HG03097 (cell line): ENCODE measurements around the gene ADAMTS2.

Source experiments
- ATAC-seq: cut with Tn5 transposase; IDR thresholded peaks from one replicate; pipeline ENCODE4 v1.9.1; 2021; ENCODE audit not compliant: unreplicated experiment, low FRiP score

ADAMTS2 gene

DNA sequence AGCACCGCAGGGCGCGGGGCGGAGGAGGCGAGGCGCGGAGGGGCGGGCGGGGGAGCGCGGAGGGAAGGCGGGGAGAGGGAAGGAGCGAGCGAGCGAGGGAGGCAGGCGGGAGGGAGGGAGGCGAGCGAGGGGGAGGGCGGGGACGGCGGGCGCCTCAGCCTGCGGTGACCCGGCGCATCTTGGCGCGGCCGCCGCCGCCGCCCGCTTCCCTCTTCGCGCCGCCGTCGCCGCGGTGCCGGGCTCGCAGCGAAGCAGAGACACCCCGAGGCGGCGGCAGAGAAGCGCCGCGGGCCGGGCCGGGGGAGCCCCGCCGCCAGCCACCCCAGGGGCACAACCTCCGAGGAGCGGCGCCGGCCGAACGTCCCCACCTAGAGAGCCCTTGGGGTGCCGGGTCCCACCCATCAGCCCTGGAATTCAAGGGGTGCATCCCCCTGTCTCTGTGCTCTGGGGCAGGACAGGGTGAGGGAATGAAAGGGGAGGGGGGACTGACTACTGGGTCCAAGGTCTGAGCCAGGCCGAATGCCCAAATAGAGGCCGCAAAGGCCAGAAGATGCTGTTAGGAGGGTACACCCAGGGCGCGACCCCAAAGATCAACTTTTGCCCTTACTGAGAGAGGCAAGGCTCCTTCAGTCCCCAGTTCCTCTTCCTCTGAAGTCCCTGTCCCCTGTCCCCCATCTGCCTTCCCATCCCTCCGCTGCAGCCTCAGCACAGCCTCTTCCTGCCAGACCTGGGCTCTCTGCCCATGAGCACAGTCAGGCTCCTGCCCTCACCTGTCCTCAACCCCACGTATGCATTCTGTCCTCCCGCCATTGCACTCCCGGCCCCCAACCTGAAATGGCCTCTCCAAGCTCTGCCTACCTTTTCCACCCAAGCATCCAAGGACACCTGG is at the start of gene ADAMTS2:
Gene ADAMTS2 (minus strand): TSS at position 29 of the 889 bp plus-strand sequence. CDS start 133 bp downstream, outside the sequence.
- ATAC-seq, result no peak

DNA sequence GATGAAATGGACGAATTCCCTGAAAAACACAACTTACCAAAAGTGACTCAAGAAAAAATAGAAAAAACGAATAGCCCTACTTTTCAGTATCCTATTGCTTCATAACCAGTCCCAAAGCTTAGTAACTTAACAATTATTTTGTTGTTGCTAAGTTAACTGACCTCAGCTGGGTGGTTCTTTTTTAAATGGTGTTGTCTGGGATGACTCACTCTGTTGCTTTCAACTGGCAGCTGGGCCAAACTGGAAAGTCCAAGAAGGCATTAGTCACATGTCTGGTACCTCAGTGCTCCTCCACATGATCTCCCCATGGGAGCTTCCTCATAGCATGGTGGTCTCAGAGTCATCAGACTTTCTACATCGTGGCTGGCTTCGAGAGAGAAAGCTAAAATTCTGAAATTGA is 47.8 kb upstream of the ADAMTS2 start:
- ATAC-seq, result no peak

DNA sequence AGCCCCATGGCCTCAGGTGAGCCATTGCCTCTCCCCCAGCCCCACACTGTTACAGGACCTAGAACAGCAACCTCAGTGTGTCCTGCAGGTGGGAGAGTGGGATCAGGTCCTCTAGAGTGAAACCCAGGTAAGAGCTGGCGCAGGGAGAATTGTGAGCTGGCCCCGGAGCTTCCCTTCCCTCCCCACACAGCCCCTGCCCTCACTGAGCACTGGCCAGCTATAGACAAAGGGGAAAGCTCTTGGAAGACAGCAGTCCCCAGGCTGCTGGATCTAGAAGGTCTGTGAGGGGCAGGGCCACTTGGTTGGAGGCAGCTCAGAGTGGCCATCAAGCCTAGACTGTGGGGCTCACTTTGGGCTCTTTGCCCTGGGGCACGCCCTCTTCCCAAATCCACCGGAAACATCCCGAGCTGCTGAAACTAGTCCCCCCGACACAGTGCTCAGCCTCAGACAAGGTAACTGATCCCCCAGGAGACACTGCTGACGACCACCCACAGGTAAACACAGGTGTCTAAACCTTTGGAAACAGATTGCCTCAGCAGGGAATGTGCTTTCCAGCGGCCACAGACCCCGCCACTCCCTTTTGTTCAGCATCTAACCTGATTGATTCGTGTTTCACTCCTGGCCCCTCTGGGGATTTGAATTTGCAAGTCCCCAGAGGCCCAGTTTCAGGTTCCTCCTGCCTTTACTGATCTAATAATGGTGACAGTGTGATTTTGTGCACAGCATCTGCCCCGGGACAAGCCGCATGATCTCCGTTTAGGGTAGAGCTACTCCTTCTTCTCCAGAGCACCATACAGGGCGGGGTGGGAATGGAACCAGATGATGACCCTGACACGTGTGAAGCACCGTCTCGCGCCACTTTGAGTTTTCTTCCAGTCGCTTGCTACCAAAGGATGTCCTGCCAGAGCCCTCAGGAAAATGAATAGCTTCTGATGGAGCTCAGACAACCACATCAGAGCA is 42.2 kb upstream of the ADAMTS2 start:
- ATAC-seq, result no peak

DNA sequence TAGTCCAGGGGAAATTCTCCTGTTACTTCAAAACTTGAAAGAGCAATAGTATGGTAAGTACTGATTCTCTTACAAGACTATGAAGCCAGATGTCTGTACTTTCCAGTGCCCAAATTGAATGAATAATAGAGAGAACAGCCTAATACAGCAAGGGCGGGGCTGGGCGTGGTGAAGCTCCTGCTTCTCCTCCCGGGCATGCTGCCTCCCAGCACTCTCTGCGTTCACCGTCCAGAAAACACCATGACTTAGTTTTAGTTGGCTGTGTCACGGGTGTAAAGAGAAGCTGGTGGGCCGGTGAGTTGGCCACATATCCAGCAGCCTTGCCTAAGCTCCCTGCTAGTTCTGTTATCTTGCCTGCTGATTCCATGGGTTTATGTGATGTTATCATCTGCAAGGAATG is 40.7 kb upstream of the ADAMTS2 start:
- ATAC-seq, result no peak

DNA sequence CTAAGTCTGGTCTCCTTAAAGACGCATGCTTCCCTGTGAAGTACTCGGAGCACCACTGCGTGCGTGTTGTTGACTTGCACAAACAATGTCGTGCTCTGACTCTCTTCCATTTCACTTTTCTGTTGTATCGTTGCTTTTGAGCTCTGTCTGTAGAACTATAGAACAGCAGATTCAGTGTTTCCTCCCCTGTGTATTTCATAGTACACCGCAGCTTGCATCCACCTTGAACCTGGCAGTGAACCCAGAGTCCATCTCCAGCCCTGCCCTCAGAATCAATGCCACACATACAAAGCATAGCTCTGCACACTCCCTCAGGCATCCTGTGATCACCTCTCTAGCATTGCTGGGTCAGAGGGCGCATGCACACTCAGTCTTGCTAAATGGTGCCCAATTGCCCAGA is 37.2 kb upstream of the ADAMTS2 start:
- no peak for ATAC-seq

DNA sequence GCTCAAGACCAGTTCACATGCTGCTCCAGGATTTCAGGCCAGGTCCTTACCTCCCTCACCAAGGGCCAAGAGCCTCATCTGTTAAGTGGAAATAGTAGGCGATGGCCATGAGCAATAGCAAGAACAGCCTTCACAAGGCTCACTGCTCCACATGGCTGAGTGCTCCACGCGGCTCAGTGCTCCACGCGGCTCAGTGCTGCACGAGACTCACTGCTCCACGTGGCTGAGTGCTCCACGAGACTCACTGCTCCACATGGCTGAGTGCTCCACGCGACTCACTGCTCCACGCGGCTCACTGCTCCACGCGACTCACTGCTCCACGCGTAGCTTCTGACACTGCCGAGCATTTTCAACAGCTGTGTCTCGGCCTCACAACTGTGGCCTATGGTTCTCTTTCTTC is 36.4 kb upstream of the ADAMTS2 start:
- ATAC-seq, result no peak

DNA sequence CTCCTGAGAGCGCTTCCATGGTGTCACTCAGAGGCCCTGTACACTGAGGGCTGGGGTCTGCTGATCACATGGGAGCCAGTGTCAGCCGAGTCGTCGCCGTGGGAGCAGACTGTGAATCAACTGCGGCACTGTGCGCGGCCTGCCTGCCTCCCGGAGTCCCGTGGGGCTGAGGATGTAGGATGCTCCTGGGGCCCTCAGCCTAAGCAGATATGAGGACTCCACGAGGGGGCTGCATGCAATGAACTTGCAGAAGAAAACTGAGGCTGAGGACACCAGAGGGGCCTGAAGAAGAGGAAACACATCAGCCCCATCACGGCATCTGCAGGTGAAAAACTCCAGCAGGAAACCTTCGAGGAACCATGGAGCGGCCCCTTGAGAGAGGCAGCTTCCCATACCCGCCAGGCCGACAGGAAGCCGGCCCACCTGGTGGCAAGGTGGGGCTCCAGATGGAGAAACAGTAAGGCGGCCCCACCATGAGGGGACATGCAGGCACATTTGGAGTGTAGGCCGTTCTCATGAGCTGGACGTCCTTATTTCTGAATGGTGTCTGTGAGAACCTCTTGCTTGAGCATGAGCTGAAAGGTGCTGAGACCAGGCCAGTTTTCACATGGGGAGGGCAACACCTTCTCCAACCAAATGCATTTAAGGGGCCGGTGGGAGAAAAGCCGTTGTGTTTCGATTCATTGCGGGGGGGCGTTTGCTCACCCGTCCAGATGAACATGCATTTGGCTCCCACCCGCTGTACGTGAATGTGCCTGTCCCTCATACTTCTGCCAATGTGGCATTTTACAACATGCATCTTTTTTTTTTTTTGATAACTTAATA is 35.2 kb upstream of the ADAMTS2 start:
- ATAC-seq, result no peak

DNA sequence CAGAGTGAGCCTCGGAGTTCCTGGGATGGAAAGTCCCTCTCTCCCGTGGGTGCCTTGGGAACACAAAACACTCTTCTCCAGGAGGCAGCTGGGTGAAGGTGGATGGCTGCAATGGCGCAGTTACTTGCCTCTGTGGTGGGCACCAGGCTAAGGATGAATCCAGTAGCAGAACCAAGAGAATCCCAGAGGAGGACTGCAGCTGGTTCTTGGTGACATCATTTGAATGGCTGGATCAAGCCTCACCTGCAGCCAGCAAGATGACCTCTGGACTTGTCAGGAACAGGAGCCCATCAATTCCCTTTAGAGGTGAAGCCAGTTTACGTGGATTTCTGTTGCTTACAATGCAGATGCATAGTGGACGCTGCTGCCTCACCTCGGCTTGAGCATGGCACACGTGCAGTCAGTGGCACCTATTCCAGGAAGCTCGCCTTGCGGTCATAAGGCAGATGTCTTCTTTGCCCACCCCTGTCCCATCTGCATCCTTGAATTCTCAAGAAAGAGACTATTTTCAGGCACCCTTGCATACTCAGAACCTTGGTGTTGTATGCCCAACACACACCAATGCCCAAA is 34.1 kb upstream of the ADAMTS2 start:
- ATAC-seq, result no peak

DNA sequence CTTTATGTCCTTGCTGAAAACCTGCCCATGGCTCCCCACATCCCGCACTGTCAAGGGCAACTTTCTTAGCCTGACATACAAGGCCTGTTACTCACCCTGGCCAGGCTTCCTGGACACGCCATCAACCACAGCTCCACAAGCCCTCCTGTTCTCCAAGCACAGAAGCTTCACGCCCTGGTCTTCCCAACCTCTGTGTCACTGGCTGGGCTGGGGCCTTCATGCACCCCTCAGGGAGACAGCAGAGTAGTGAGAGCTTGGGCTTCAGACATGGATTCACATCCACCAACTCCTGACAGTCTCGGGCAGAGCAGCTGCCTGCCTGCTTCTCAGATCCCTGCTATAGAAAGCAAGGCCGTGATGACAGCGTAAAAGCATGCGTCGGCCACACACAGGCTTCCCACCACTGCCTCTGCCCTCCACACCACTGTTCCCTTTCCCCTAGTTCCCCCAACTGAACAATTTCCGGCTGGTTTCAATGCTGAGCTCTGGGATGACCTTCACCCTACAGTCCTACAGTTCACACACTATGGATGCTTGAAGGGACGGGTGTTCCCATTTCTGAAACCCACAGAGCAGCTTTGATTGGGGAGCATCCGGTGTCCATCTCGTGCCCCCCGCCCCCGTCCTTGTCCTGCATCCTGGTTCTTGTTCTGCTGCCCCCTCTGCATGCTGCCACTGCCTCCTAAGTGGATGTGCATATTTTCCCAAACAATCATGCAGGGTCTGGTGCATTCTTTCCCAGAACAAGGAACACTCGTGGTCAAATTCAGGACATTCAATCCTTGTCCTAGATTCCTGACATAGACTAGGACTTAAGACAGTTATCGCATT is 33.4 kb upstream of the ADAMTS2 start:
- no peak for ATAC-seq

DNA sequence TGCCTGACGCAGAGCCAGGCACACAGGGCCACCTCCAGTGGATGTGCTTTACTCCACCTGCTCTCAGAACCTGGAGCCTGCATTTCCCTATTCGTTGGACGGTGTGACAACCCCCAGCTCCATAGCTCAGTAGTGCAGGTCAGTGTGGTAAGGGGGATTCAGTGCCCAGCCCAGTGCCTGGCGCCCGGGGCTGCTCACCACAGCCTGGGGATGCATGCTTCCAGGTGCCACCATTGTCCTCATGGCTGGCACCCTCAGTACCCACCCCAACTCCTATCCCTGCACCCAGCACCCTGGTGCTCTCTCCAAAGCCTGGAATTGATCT is 32.8 kb upstream of the ADAMTS2 start:
- no peak for ATAC-seq

DNA sequence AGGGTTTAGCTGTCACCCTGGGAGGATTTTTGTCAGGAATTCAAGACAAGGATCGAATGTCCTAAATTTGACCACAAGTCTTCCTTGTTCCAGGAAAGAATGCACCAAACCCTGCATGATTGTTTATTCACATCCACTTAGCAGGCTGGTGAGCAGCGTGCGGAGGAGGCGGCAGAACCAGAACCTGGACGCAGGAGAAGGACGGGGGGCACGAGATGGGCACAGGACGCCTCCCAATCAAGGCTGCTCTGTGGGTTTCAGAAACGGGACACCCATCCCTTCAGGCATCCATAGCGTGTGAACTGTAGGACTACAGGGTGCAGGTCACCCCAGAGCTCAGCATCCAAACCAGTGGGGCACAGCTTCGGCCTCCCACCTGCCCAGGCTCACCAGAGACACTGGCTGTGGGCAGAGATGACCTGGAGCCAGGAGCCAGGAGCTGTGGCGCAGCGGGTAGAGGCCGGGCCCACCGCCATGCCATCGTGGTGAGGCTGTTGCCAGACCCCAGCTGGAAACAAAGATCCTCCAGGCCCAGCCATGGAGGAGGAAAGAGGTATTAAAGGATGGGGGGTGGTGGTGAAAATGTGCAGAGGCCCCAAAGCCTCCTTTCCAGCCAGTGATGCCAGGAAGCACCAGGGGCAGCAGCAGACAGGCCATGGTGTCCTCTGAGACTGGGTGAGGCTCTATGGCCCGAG is 32.3 kb upstream of the ADAMTS2 start:
- ATAC-seq, result no peak

DNA sequence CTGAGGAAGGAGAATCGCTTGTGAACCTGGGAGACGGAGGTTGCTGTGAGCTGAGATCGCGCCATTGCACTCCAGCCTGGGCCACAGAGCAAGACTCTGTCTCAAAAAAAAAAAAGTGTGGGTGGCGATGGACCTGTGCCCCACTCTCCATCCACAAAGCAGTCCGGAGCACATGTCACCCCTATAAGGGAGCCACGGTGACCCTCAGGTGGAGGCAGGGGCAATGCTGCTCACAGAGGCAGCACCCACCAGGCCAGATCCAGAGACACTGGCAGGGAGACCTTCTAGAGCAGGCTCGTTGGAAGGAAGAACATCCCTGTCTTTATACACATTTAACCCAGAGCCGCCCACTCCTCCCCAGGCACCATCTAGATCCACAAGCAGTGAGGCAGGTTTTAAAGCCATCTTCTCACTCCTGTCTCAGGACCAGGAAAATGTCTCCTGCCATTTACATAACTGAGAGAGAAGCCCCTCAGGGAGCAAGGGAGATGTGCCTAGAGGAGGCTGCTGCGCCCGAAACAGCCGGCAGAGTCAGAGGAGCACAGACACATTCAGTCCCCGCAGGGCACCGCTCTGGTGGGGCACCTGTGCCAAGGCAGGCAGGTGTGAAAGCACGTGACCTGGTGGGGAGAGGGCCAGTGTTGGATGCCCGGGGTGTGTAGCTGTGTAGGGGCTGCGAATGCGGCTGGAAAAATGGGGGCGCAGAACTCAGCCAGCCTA is 31.6 kb upstream of the ADAMTS2 start:
- no peak for ATAC-seq

DNA sequence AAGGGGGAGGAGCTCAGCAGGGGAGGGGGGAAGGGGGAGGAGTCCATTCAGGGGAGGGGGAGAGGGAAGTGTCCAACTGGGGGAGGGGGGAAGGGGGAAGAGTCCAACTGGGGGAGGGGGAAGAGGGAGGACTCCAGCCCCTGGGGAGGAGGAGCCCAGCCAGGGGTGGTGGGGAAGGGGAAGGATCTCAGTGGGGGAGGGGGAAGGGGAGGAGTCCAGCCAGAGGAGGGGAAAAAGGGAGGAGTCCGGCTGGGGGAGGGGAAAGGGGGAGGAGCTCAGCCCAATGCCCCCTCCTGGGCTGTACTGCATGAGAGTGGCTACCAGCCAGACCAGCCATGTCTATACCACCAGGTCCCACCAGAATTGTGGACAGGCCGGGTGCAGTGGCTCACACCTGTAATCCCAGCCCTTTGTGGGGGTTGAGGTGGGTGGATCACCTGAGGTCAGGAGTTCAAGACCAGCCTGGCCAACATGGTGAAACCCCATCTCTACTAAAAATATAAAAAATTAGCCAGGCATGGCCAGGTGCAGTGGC is 30.6 kb upstream of the ADAMTS2 start:
- no peak for ATAC-seq

DNA sequence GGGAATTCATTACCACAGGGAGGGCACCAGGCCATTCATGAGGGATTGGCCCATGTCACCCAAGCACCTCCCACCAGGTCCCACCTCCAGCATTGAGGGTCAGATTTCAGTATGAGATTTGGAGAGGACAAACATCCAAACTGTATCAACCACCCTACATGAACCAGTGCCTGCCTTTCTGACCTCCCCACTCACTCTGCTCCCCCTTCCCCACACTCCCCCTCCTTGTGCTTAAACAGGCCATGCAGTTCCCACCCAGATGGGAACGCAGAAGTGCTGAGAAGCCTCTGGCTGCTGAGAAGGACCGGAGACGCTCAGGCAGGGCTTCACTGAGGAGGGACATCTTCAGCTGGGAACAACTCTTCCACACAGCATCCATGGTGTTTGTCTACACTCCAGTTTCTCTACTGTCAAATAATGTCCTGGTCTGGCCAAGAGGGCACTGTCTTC is 30.0 kb upstream of the ADAMTS2 start:
- no peak for ATAC-seq

DNA sequence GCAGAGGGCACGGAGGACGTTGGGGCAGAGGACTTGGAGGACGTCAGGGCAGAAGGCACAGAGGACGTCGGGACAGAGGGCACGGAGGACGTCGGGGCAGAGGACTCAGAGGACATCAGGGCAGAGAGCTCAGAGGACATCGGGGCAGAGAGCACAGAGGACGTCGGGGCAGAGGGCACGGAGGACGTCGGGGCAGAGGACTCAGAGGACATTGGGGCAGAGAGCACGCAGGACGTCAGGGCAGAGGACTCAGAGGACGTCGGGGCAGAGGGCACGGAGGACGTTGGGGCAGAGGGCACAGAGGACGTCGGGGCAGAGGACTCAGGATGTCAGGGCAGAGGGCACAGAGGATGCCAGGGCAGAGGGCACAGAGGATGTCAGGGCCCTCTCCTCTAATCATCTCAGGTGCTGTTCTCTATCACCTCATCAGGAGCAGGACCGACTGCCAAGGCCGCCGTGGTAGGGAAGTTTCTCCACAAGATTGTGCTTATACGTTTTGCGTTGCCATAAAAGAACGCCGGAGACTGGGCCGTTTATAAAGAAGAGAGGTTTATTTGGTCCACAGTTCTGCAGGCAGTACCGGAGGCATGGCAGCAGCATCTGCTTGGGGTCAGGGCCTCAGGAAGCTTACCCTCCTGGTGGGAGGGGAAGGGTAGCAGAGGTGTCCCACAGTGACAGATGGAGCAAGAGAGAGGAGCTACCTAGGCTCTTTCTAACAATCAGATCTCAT is 29.4 kb upstream of the ADAMTS2 start:
- no peak for ATAC-seq

DNA sequence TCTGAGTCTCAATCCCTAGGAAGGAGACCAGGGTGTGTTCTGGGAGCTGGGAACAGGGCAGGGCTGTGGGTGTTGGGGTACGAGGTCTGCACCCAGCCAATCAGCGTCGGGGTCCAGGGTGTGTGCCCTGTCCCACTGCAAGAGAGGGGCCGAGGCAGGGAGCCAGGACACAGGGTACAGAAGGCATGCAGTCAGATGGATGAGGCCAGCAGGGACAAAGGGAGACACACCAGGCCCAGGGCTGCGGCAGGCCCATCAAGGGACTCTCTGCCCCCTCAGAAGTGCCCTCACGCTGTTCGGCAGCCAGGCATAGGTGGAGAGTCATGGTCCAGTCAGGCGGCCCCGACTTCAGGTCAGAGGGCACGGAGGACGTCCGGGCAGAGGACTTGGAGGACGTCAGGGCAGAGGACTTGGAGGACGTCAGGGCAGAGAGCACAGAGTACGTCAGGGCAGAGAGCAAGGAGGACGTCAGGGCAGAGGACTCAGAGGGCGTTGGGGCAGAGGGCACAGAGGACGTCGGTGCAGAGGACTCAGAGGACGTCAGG is 28.8 kb upstream of the ADAMTS2 start:
- ATAC-seq, result no peak
